MM.1S (cell line): ENCODE data around the gene EEF1AKMT1.

Experiments
- CTCF ChIP-seq: fragments of 300-600 bp; sonication (generic); IDR thresholded peaks from 2 replicates; pipeline ENCODE4 v1.5.1; 2016; ENCODE audit warnings: antibody characterized with exemption, low read length, mixed read lengths
- EZH2 ChIP-seq: fragments of 300-600 bp; sonication (generic); optimal IDR thresholded peaks from 2 replicates; pipeline ENCODE3; 2017; ENCODE audit warnings: low read depth, mild to moderate bottlenecking, antibody characterized with exemption, low read length, mixed read lengths
- EZH2phosphoT487 ChIP-seq: fragments of 300-600 bp; sonication (generic); IDR thresholded peaks from 2 replicates; pipeline ENCODE4 v1.6.1; 2018; ENCODE audit warnings: antibody characterized with exemption, low read length

GRCh38 chr13:20808874-20809273, 35.1 kb upstream of the EEF1AKMT1 start:
- no peak for TF ChIP-seq EZH2
- TF ChIP-seq EZH2phosphoT487, result no peak
- TF ChIP-seq CTCF, result no peak
